PC-3 (cell line): ENCODE data around the gene PLCD1.

Experiments
- EZH2 ChIP-seq: fragments of 300-600 bp; sonication (generic); IDR thresholded peaks from one replicate; pipeline ENCODE4 v1.6.1; 2017; ENCODE audit warnings: antibody characterized with exemption, mild to moderate bottlenecking, low read length; ENCODE audit not compliant: unreplicated experiment
- EZH2phosphoT487 ChIP-seq: fragments of 300-600 bp; sonication (generic); IDR thresholded peaks from 2 replicates; pipeline ENCODE4 v1.6.1; 2018; ENCODE audit warnings: mild to moderate bottlenecking, antibody characterized with exemption, low read length, borderline replicate concordance
- TF ChIP-seq, protein P1 (sequence below): fragments of 300-600 bp; sonication (generic); conservative IDR thresholded peaks from 2 replicates; pipeline ENCODE4 v1.5.1; 2017; ENCODE audit warnings: antibody characterized with exemption, low read depth, mild to moderate bottlenecking, low read length

DNA sequence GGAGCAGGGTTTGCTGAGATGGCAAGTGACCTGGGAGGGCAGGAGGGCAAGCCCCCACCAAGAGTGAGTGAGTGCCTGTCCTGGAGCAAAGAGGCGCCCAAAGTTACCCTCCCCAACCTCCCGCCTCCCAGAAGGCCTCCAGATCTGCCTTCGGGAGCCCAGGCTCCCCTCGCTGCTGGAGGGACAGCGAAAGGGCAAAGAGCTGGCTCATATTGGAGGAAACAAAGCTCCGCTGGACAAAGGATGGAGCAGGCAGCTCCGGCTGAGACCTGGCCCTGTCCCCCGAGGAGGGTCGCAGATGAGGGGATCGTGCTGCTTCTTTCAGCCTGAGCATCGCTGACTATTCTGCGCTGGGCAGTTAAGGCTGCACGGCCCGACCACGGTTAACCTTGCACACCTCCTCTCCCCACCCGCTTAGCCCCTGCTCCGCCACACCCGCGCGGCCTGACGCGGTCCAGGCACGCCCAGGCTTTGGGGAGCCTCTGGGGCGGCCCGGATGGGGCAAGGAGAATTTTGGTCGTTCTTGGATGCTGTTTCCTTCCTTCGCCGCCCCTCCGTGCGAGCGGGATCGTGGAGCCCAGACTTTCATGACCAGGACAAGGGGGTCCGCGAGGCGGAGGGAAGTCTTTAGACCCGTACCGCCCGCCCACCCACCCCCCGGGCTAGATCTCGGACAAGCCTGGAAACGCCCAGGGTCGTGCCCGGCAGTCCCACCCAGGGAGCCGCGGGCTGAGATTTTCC is 651 bp downstream of the PLCD1 start:
- TF ChIP-seq, protein P1, sequence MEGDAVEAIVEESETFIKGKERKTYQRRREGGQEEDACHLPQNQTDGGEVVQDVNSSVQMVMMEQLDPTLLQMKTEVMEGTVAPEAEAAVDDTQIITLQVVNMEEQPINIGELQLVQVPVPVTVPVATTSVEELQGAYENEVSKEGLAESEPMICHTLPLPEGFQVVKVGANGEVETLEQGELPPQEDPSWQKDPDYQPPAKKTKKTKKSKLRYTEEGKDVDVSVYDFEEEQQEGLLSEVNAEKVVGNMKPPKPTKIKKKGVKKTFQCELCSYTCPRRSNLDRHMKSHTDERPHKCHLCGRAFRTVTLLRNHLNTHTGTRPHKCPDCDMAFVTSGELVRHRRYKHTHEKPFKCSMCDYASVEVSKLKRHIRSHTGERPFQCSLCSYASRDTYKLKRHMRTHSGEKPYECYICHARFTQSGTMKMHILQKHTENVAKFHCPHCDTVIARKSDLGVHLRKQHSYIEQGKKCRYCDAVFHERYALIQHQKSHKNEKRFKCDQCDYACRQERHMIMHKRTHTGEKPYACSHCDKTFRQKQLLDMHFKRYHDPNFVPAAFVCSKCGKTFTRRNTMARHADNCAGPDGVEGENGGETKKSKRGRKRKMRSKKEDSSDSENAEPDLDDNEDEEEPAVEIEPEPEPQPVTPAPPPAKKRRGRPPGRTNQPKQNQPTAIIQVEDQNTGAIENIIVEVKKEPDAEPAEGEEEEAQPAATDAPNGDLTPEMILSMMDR, result no peak
- TF ChIP-seq EZH2, result no peak
- no peak for TF ChIP-seq EZH2phosphoT487
